ENCODE results near the gene CHCHD6.

DNA sequence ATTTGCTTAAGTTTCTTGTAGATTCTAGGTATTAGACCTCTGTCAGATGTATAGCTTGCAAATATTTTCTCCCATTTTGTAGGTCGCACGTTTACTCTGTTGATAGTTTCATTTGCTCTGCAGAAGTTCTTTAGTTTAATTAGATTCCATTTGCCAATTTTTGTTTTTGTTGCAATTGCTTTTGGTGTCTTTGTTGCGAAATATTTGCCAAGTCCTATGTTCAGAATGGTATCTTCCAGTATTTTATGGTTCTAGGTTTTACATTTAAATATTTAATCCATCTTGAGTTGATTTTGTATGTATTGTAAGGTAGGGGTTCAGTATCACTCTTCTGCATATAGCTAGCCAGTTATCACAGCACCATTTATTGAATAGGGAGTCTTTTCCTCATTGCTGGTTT, 64.9 kb downstream of the CHCHD6 start:
- TF ChIP-seq TAF1 (IDR thresholded peaks at IDR 0.05; ENCODE audit: borderline replicate concordance, insufficient read depth, low read length) (no peak), POLR2AphosphoS5 (IDR thresholded peaks at IDR 0.05; ENCODE audit: low read depth, low read length) (no peak), SIN3A (IDR thresholded peaks at IDR 0.05; ENCODE audit: borderline replicate concordance, insufficient read depth, low read length) (no peak)
- TF ChIP-seq, protein P1, sequence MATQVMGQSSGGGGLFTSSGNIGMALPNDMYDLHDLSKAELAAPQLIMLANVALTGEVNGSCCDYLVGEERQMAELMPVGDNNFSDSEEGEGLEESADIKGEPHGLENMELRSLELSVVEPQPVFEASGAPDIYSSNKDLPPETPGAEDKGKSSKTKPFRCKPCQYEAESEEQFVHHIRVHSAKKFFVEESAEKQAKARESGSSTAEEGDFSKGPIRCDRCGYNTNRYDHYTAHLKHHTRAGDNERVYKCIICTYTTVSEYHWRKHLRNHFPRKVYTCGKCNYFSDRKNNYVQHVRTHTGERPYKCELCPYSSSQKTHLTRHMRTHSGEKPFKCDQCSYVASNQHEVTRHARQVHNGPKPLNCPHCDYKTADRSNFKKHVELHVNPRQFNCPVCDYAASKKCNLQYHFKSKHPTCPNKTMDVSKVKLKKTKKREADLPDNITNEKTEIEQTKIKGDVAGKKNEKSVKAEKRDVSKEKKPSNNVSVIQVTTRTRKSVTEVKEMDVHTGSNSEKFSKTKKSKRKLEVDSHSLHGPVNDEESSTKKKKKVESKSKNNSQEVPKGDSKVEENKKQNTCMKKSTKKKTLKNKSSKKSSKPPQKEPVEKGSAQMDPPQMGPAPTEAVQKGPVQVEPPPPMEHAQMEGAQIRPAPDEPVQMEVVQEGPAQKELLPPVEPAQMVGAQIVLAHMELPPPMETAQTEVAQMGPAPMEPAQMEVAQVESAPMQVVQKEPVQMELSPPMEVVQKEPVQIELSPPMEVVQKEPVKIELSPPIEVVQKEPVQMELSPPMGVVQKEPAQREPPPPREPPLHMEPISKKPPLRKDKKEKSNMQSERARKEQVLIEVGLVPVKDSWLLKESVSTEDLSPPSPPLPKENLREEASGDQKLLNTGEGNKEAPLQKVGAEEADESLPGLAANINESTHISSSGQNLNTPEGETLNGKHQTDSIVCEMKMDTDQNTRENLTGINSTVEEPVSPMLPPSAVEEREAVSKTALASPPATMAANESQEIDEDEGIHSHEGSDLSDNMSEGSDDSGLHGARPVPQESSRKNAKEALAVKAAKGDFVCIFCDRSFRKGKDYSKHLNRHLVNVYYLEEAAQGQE (IDR thresholded peaks at IDR 0.05; ENCODE audit: insufficient read depth in 1 of 2, low read depth in 2 of 2, low read length in 2 of 2), result no peak
